Suprapubic skin (tissue), 4 donors: ENCODE data around the gene KCNH1. TPM values are rescaled to one million over a fixed set of nuclear protein-coding genes. Genes with fewer than 3 reads are reported as not detected.

ENCODE experiments used
- DNase-seq, 2 donors: peaks; one replicate each; pipeline ENCODE4 v3.0.0-alpha.2; 2019; ENCODE audit warnings: low spot score in 2 of 2
- H3K27ac ChIP-seq: fragments of 200-600 bp; sonication (generic); one replicate; pipeline ENCODE4 v1.5.1; 2019
- H3K27me3 ChIP-seq: fragments of 200-600 bp; sonication (generic); one replicate; pipeline ENCODE4 v1.5.1; 2019
- H3K36me3 ChIP-seq: fragments of 200-600 bp; sonication (generic); one replicate; pipeline ENCODE4 v1.5.1; 2019
- H3K4me1 ChIP-seq: fragments of 200-600 bp; sonication (generic); one replicate; pipeline ENCODE4 v1.5.1; 2019
- H3K4me3 ChIP-seq: fragments of 200-600 bp; sonication (generic); one replicate; pipeline ENCODE4 v1.5.1; 2019; ENCODE audit warnings: mild to moderate bottlenecking
- H3K9me3 ChIP-seq: fragments of 200-600 bp; sonication (generic); one replicate; pipeline ENCODE4 v1.5.1; 2019
- EP300 ChIP-seq: sonication (generic); formaldehyde crosslinking; IDR thresholded peaks from one replicate; pipeline ENCODE4 v1.6.1; 2017; ENCODE audit warnings: antibody characterized with exemption
- POLR2A ChIP-seq, 2 donors: fragments of 450-650 bp; IDR thresholded peaks; one replicate each; pipeline ENCODE4 v1.6.1; 2017; ENCODE audit warnings: antibody characterized with exemption in 2 of 2, mild to moderate bottlenecking in 2 of 2, moderate library complexity in 2 of 2
- POLR2AphosphoS5 ChIP-seq, 3 donors: sonication (generic); formaldehyde crosslinking; IDR thresholded peaks; one replicate each; pipeline ENCODE4 v1.6.1; 2017; ENCODE audit warnings: antibody characterized with exemption in 3 of 3
- WGBS: methylation state at CpG from one replicate; pipeline ENCODE4 v1.1.5; 2018; 5-methylcytosine and 5-hydroxymethylcytosine counted together
- total RNA-seq, 4 donors: library from RNA; depleted of rRNA; stranded (reverse); fragments of >200 nt; gene quantifications; one replicate each; pipeline ENCODE4 v1.1.0, GENCODE V29; 2016
- TF ChIP-seq, protein P1 (sequence below), 2 donors: fragments of 200-600 bp in 1 of 2; fragments of 450-650 bp in 1 of 2; sonication (generic) in 1 of 2; IDR thresholded peaks; one replicate each; pipeline ENCODE4 v1.5.1; 2016 to 2019; ENCODE audit warnings: antibody characterized with exemption in 2 of 2, mild to moderate bottlenecking in 1 of 2, moderate library complexity in 1 of 2

KCNH1 gene
- total RNA-seq, 4 donors from 2014 or later = 1.1 TPM; not detected in 3

DNA sequence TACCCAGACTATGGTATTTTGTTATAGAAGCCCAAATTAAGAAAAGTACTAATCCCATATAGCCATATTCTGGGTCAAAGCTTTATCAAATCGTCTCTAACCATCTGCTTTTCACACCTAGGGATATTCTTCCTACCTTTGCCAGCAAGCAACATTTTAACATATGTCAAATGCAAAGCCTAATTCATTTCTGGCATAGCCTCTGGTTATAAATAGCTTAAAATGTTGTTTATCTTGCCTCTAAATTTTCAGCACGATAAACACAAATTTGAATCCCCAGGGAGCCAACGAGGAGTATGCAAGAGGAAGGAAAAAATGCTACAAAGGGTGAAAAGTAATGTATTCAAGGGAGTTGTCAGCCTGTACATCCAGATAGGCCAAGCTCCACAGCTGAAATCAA, 357.2 kb downstream of the KCNH1 start:
- Histone ChIP-seq H3K27me3 (no peaks in the 10 kb centered on the region), H3K27ac (no peak overlapping the region), H3K36me3 (no peaks in the 10 kb centered on the region), H3K4me3 (no peak overlapping the region), H3K9me3 (no peaks in the 10 kb centered on the region), H3K4me1 (no peaks in the 10 kb centered on the region)
- DNase-seq = no peak
- 47% methylated on average over 3 of the region's 3 CpGs for WGBS
- TF ChIP-seq POLR2AphosphoS5 (IDR thresholded peaks at IDR 0.05) (no peak), EP300 (no peak), POLR2A (IDR thresholded peaks at IDR 0.05) (no peak)
- TF ChIP-seq, protein P1, sequence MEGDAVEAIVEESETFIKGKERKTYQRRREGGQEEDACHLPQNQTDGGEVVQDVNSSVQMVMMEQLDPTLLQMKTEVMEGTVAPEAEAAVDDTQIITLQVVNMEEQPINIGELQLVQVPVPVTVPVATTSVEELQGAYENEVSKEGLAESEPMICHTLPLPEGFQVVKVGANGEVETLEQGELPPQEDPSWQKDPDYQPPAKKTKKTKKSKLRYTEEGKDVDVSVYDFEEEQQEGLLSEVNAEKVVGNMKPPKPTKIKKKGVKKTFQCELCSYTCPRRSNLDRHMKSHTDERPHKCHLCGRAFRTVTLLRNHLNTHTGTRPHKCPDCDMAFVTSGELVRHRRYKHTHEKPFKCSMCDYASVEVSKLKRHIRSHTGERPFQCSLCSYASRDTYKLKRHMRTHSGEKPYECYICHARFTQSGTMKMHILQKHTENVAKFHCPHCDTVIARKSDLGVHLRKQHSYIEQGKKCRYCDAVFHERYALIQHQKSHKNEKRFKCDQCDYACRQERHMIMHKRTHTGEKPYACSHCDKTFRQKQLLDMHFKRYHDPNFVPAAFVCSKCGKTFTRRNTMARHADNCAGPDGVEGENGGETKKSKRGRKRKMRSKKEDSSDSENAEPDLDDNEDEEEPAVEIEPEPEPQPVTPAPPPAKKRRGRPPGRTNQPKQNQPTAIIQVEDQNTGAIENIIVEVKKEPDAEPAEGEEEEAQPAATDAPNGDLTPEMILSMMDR (IDR thresholded peaks at IDR 0.05) = no peak

DNA sequence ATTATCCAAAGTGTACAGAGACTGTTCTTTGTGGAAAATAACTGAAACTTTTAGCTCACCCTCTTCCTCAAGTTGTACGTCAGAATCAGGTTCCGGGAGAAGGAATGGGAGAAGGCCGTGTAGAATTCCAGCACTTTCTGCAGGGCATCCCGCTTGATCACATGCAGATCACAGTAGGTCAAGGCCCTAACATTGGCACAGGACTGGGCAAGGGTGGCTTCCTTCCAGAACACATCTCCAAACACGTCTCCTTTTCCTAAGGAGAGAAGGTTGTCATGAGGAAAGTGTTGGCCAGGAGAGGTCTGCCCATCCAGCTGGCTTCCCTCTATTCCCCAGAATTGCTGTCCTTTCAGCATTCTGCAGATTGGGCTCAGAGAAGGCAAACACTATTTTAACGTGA, 358.7 kb downstream of the KCNH1 start:
- H3K27me3 ChIP-seq = no peaks in the 10 kb centered on the region
- H3K4me3 ChIP-seq = no peak overlapping the region
- no peak overlapping the region for H3K27ac ChIP-seq
- TF ChIP-seq EP300 = no peak
- TF ChIP-seq POLR2AphosphoS5 (IDR thresholded peaks at IDR 0.05) = no peak
- TF ChIP-seq POLR2A (IDR thresholded peaks at IDR 0.05) = no peak
- TF ChIP-seq, protein P1 (IDR thresholded peaks at IDR 0.05) = no peak
- H3K4me1 ChIP-seq = no peaks in the 10 kb centered on the region
- H3K36me3 ChIP-seq = no peaks in the 10 kb centered on the region
- no peaks in the 10 kb centered on the region for H3K9me3 ChIP-seq
- 82% methylated on average over 6 of the region's 6 CpGs for WGBS
- DNase-seq = no peak

DNA sequence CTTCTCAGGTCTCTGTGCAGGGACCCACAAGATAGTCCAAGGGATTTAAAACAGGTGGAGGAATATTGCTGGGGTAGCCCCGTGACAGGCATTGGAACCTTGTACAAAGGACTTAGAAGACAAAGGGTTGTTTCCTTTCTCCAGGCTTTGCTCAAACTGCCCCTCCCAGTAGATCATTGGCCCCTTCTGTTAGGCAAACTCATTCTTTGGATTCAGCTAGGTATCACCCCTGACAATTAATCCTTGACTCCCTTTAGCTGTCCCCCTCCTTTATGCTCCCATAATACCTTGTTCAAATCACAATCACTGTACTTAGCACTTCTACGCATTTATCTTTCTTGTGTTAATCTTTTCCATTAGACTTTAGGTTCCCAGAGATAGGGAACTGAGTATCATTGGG, 360.5 kb downstream of the KCNH1 start:
- Histone ChIP-seq H3K4me1 (no peaks in the 10 kb centered on the region), H3K4me3 (no peak overlapping the region), H3K36me3 (no peaks in the 10 kb centered on the region), H3K27me3 (no peaks in the 10 kb centered on the region), H3K27ac (no peak overlapping the region), H3K9me3 (no peaks in the 10 kb centered on the region)
- WGBS = 88% methylated on average over 2 of the region's 2 CpGs
- DNase-seq = no peak
- no peak for TF ChIP-seq POLR2A (IDR thresholded peaks at IDR 0.05)
- TF ChIP-seq POLR2AphosphoS5 (IDR thresholded peaks at IDR 0.05) = no peak
- TF ChIP-seq EP300 = no peak
- TF ChIP-seq, protein P1 (IDR thresholded peaks at IDR 0.05) = no peak

DNA sequence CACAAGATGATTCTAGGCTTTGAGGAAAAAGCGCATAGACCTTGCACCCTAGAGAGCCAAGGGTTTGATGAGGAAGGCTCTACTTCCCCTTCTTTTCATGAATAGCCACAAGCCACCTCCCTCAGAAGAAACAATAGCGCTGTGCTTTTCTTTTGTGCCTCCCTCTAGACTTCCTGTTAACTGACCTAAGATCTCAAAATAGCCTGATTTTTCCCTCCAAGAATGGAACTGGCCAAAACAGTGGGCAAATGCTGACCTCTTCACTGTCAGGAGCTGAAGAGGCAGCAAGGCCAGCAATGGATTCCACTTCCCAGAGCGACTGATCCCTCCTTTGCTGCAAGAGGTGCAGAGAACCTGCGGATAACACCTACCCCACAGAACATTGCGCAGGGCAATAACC, 362.8 kb downstream of the KCNH1 start:
- Histone ChIP-seq H3K36me3 (no peaks in the 10 kb centered on the region), H3K27me3 (no peaks in the 10 kb centered on the region), H3K27ac (no peak overlapping the region), H3K4me3 (no peak overlapping the region), H3K9me3 (no peaks in the 10 kb centered on the region), H3K4me1 (no peaks in the 10 kb centered on the region)
- no peak for DNase-seq
- WGBS = 90% methylated on average over 5 of the region's 5 CpGs
- no peak for TF ChIP-seq POLR2A (IDR thresholded peaks at IDR 0.05)
- no peak for TF ChIP-seq POLR2AphosphoS5 (IDR thresholded peaks at IDR 0.05)
- TF ChIP-seq, protein P1 (IDR thresholded peaks at IDR 0.05) = no peak
- no peak for TF ChIP-seq EP300

DNA sequence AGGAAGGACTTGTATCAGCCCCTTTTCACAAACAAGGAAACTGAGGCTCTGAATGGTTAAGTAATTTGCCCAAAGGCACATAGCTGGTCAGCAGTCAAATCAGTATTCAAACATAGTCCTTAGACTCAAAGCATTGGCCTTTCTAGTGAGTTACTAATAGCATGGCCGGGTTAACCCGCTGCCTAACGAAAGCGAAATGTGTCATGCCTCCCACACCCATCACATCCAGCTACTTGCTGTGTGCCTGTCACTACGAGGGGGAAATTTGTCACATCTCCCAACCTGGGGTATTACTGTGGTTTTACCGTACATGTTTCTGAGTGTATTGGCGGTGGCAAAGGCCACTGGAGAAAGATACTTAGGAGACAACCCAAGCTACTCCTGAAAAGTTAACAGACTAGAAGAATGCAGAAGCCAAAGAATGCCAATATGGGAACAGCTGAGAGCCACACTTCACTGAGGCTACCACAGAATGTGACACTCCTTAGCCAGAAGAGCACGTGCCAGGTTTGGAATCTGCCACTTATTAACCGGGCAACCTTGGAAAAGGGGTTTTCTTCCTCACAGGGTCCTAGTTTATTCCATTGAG, 363.5 kb downstream of the KCNH1 start:
- WGBS = 88% methylated on average over 9 of the region's 9 CpGs
- no peaks in the 10 kb centered on the region for H3K4me1 ChIP-seq
- TF ChIP-seq, protein P1 (IDR thresholded peaks at IDR 0.05) = no peak
- TF ChIP-seq POLR2AphosphoS5 (IDR thresholded peaks at IDR 0.05) (no peak), POLR2A (IDR thresholded peaks at IDR 0.05) (no peak), EP300 (no peak)
- no peak overlapping the region for H3K4me3 ChIP-seq
- no peaks in the 10 kb centered on the region for H3K9me3 ChIP-seq
- H3K27ac ChIP-seq = no peak overlapping the region
- DNase-seq = no peak
- H3K27me3 ChIP-seq = no peaks in the 10 kb centered on the region
- no peaks in the 10 kb centered on the region for H3K36me3 ChIP-seq
